Heart left ventricle (tissue), 16 donors: ENCODE measurements around the gene HCN3. TPM values are rescaled to one million over a fixed set of nuclear protein-coding genes. Genes with fewer than 3 reads are reported as not detected.

ENCODE experiments used
- ATAC-seq, 4 donors: fragments of 200-7000 bp; cut with Tn5 transposase; one replicate each; pipeline ENCODE4 v1.9.1; 2020 to 2022; ENCODE audit warnings: moderate library complexity in 4 of 4, mild to moderate bottlenecking in 3 of 4, moderate number of reproducible peaks in 1 of 4
- DNase-seq, 5 donors: peaks; one replicate each; pipeline ENCODE4 v3.0.0-alpha.2; 2020
- H3K27ac ChIP-seq, 12 donors: fragments of 200-600 bp; sonication (generic) in 4 of 12; one replicate each; pipeline versions ENCODE4 v1.5.0 to v1.8.0; 2016 to 2022; ENCODE audit warnings: mild to moderate bottlenecking in 2 of 12
- H3K27me3 ChIP-seq, 9 donors: fragments of 200-600 bp; sonication (generic) in 2 of 9; one replicate each; pipeline versions ENCODE4 v1.5.1 to v1.8.0; 2016 to 2022; ENCODE audit warnings: mild to moderate bottlenecking in 3 of 9
- H3K36me3 ChIP-seq, 9 donors: fragments of 200-600 bp; sonication (generic) in 2 of 9; one replicate each; pipeline versions ENCODE4 v1.5.0 to v1.8.0; 2018 to 2022; ENCODE audit warnings: mild to moderate bottlenecking in 2 of 9
- H3K4me1 ChIP-seq, 12 donors: fragments of 200-600 bp; sonication (generic) in 4 of 12; one replicate each; pipeline versions ENCODE4 v1.5.0 to v1.8.0; 2016 to 2022; ENCODE audit warnings: mild to moderate bottlenecking in 3 of 12
- H3K4me3 ChIP-seq, 12 donors: fragments of 200-600 bp; sonication (generic) in 4 of 12; one replicate each; pipeline versions ENCODE4 v1.5.0 to v1.8.0; 2017 to 2022; ENCODE audit warnings: mild to moderate bottlenecking in 9 of 12, moderate library complexity in 4 of 12
- H3K9me3 ChIP-seq, 12 donors: fragments of 200-600 bp; sonication (generic) in 4 of 12; one replicate each; pipeline versions ENCODE4 v1.5.0 to v1.8.0; 2016 to 2022; ENCODE audit warnings: mild to moderate bottlenecking in 1 of 12
- POLR2A ChIP-seq, 2 donors: fragments of 450-650 bp; IDR thresholded peaks; one replicate each; pipeline ENCODE4 v1.6.1; 2017; ENCODE audit warnings: antibody characterized with exemption in 2 of 2, mild to moderate bottlenecking in 2 of 2, moderate library complexity in 2 of 2
- WGBS, 4 donors: extraction: QIAGEN DNeasy Blood & Tissue Kit in 2 of 4; methylation state at CpG; one replicate each; pipeline versions ENCODE4 v1.1.5 to v1.1.7; 2013 to 2018; 5-methylcytosine and 5-hydroxymethylcytosine counted together
- intact Hi-C, 10 donors: fragments of 100-400 bp; cut with DNase I; formaldehyde crosslinking; loops; one replicate each; pipeline versions ENCODE4 v1.11.1 to v1.14.2; 2022
- polyA plus RNA-seq, 2 donors: library from polyadenylated mRNA; stranded (reverse); fragments of 200-250 nt; gene quantifications; one replicate each; pipeline ENCODE4 v1.2.3, GENCODE V29; 2013
- total RNA-seq, 9 donors: library from RNA; depleted of rRNA in 2 of 9; stranded (reverse); fragments of >200 nt in 2 of 9; fragmentation: NEBNext Ultra II Directional in 3 of 9; extraction: Animal tissue kit (Norgen Biotek cat#: 25700) in 3 of 9; gene quantifications; one replicate each; pipeline versions ENCODE4 v1.1.0 to v1.2.4, GENCODE V29; 2016 to 2023
- TF ChIP-seq, protein P1 (sequence below), 12 donors: fragments of 200-600 bp; sonication (generic) in 4 of 12; IDR thresholded peaks; one replicate each; pipeline versions ENCODE4 v1.5.0 to v1.8.0; 2018 to 2022; ENCODE audit warnings: antibody characterized with exemption in 12 of 12, mild to moderate bottlenecking in 5 of 12
- donor health status: ischemic (EF 13 %, LVEDD 7.1; RV severe dilation, severe dysfunction).
- donor health status: healthy with polysubstance abuse.
- donor health status: DM: no; HTN: yes; CAD: no.
- donor health status: DM: no; HTN: no; CAD: no.
- donor health status: ischemic (EF 25% LVEDD 6.9; RV normal size, moderate dysfunction).
- donor health status: ischemic (EF 25% LVEDD 5.7; RV mildly dilated, moderate dysfunction).
- donor health status: healthy.
- donor health status: DM: yes; HTN: yes; CAD: no.
- donor health status: ischemic (EF 35%, LVEDD 5.7; RV mildly dilated, moderate dysfunction).
- donor health status: nonischemic (EF 11% LVEDD 7.7; RV severe dilation, severe dysfunction).
- donor health status: DM: yes; HTN: yes; CAD: no.
- donor health status: PGD.
- donor health status: ischemic (EF 29% LVEDD 5.4; RV normal size, mild dysfunction).
- donor health status: nonischemic (EF 23%, LVEDD 6.1; RV moderate dilation, normal function).

The HCN3 gene
- total and polyA plus RNA-seq, 11 donors, result 0.49 to 1.7 (median 1.2) TPM

DNA sequence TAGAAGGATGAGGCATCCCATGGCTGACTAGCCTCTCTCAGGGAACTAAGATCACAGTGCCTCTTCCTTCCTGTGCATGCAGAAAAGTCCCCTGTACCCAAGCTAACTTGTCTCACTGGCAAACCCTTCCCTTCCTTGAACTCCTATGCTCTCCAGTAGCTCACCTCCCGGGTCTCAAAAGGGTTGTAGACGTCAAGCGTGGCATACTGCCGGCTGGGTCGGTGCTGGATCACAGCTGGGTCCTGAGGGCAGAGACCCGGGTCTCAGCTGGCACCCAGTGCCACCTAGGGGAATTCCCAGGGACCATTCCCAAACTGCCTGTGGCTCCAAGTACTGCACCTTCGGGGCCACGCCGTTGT is 15.8 kb upstream of the HCN3 start:
- peaks cover 0 to 76% (median 67%) of the 10 kb centered on the region in 9 donors for H3K36me3 ChIP-seq
- WGBS, 4 donors, result 0 to 2% (median 1%) methylated on average over 7 to 9 of the region's 9 CpGs
- H3K4me1 ChIP-seq, result peaks cover 6 to 25% (median 20%) of the 10 kb centered on the region in 12 donors
- peak overlapping the region; percentile 61 to 98 (median 80) for H3K4me3 ChIP-seq
- H3K27ac ChIP-seq, result peak overlapping the region in 11 of 12 donors; percentile 68 to 91 (median 84)
- H3K9me3 ChIP-seq, result no peaks in the 10 kb centered on the region
- ATAC-seq (no peak), DNase-seq (peak in 1 of 5 donors; percentile 45)
- intact Hi-C loops, result loop anchor here in 1 of 10 donors (5.0 kb wide), 1 partner anchor 46 kb away; the partner anchor contains the start of gene FDPS
- no peaks in the 10 kb centered on the region for H3K27me3 ChIP-seq
- TF ChIP-seq, protein P1, sequence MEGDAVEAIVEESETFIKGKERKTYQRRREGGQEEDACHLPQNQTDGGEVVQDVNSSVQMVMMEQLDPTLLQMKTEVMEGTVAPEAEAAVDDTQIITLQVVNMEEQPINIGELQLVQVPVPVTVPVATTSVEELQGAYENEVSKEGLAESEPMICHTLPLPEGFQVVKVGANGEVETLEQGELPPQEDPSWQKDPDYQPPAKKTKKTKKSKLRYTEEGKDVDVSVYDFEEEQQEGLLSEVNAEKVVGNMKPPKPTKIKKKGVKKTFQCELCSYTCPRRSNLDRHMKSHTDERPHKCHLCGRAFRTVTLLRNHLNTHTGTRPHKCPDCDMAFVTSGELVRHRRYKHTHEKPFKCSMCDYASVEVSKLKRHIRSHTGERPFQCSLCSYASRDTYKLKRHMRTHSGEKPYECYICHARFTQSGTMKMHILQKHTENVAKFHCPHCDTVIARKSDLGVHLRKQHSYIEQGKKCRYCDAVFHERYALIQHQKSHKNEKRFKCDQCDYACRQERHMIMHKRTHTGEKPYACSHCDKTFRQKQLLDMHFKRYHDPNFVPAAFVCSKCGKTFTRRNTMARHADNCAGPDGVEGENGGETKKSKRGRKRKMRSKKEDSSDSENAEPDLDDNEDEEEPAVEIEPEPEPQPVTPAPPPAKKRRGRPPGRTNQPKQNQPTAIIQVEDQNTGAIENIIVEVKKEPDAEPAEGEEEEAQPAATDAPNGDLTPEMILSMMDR (IDR thresholded peaks at IDR 0.05), result no peak
- no peak for TF ChIP-seq POLR2A (IDR thresholded peaks at IDR 0.05)

- H3K27ac ChIP-seq, result peak within 1 kb of the TSS in 11 of 12 donors; percentile 68 to 91 (median 84)
- H3K9me3 ChIP-seq, result no peaks in the 10 kb centered on the region
- WGBS, 4 donors, result 0 to 2% (median 1%) methylated on average over 25 to 47 of the region's 47 CpGs
- peaks cover 0 to 76% (median 69%) of the 10 kb centered on the region in 9 donors for H3K36me3 ChIP-seq
- H3K4me3 ChIP-seq, result peak within 1 kb of the TSS; percentile 61 to 98 (median 80)
- intact Hi-C loops, result loop anchor here in 2 of 10 donors (1.0 to 5.0 kb wide), 2 partner anchors 45 to 46 kb away; partner anchors contain the start of gene FDPS (in 2 of the 2)
- H3K4me1 ChIP-seq, result peaks cover 6 to 31% (median 20%) of the 10 kb centered on the region in 12 donors
- TF ChIP-seq, protein P1 (IDR thresholded peaks at IDR 0.05), result no peak
- peak; percentile 31 to 77 for TF ChIP-seq POLR2A (IDR thresholded peaks at IDR 0.05)
- ATAC-seq, result peak; percentile 97 to 99 (median 98)
- H3K27me3 ChIP-seq, result no peaks in the 10 kb centered on the region
- peak; percentile 95 to 98 (median 97) for DNase-seq
These were observed 15.2 kb upstream of the HCN3 start, which contains the start of gene SCAMP3 for GRCh38 chr1:155261852-155262673. Gene SCAMP3, minus strand, starts transcription at chr1:155262360. Its CDS starts 209 bp downstream, at chr1:155262151.

DNA sequence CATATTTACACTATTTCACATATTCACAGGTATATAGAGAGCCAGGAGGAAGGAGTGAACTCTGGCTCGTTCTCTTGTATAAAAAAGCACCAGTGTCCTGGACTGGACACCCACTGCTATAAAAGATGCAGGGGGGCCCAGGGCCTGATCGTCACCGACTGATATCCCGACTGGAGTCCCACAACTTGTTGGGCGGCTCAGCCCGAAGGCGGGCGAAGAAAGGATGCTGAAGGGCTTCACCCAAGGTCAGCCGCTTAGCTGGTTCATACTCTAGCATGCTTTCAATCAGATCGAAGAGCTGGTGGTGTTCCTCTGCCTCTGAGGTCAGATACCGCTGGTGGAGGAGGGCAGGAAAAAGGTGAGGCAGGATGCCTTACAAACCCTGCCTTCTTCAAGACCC is 14.2 kb upstream of the HCN3 start:
- Histone ChIP-seq H3K4me1 (peaks cover 6 to 41% (median 24%) of the 10 kb centered on the region in 12 donors), H3K27ac (peak overlapping the region in 5 of 12 donors; percentile 84 to 91 (median 87)), H3K4me3 (no peak overlapping the region), H3K36me3 (peaks cover 0 to 76% (median 70%) of the 10 kb centered on the region in 9 donors), H3K27me3 (no peaks in the 10 kb centered on the region), H3K9me3 (no peaks in the 10 kb centered on the region)
- ATAC-seq (no peak), DNase-seq (no peak)
- intact Hi-C loops, result loop anchor here in 1 of 10 donors (5.0 kb wide), 1 partner anchor 44 kb away; the partner anchor contains the start of gene FDPS
- no peak for TF ChIP-seq POLR2A (IDR thresholded peaks at IDR 0.05)
- TF ChIP-seq, protein P1 (IDR thresholded peaks at IDR 0.05), result no peak
- WGBS, 4 donors, result 77 to 90% (median 86%) methylated on average over 11 of the region's 11 CpGs

GRCh38 chr1:155266553-155266952 is 10.7 kb upstream of the HCN3 start:
- TF ChIP-seq POLR2A (IDR thresholded peaks at IDR 0.05), result no peak
- TF ChIP-seq, protein P1 (IDR thresholded peaks at IDR 0.05), result no peak
- intact Hi-C loops, result no loop called here
- H3K27me3 ChIP-seq, result no peaks in the 10 kb centered on the region
- H3K4me1 ChIP-seq, result peaks cover under 1 to 40% (median 15%) of the 10 kb centered on the region in 12 donors
- ATAC-seq (no peak), DNase-seq (no peak)
- H3K9me3 ChIP-seq, result no peaks in the 10 kb centered on the region
- H3K27ac ChIP-seq, result peak overlapping the region in 4 of 12 donors; percentile 15 to 57 (median 46)
- WGBS, 4 donors, result 81 to 83% (median 82%) methylated on average over 6 of the region's 6 CpGs
- no peak overlapping the region for H3K4me3 ChIP-seq
- H3K36me3 ChIP-seq, result peaks cover 5 to 88% (median 86%) of the 10 kb centered on the region in 9 donors
